Neuronal stem cell (in vitro differentiated cells): ENCODE results near the gene GABRG3.

Experiments
- DNase-seq: peaks from one replicate; pipeline ENCODE4 v3.0.0-alpha.2; 2013; ENCODE audit warnings: low spot score
- H2AFZ ChIP-seq: one replicate; pipeline ENCODE4 v1.6.1; 2013; ENCODE audit warnings: mild to moderate bottlenecking, low read length, inconsistent platforms
- H2AK5ac ChIP-seq: 2 replicates; pipeline ENCODE4 v1.6.1; 2013; ENCODE audit warnings: low read depth, mild to moderate bottlenecking, inconsistent platforms, low read length, moderate library complexity, mixed read lengths
- H2BK120ac ChIP-seq: 2 replicates; pipeline ENCODE4 v1.6.1; 2013; ENCODE audit warnings: low read depth, mild to moderate bottlenecking, inconsistent platforms, low read length, moderate library complexity, mixed read lengths
- H2BK12ac ChIP-seq: one replicate; pipeline ENCODE4 v1.6.1; 2013; ENCODE audit warnings: low read length, inconsistent platforms
- H2BK15ac ChIP-seq: 2 replicates; pipeline ENCODE4 v1.6.1; 2013; ENCODE audit warnings: mild to moderate bottlenecking, low read length, inconsistent platforms, mixed read lengths
- H2BK5ac ChIP-seq: one replicate; pipeline ENCODE4 v1.6.1; 2013; ENCODE audit warnings: inconsistent platforms, mild to moderate bottlenecking, low read length, moderate library complexity
- H3K14ac ChIP-seq: one replicate; pipeline ENCODE4 v1.6.1; 2013; ENCODE audit warnings: low read length, inconsistent platforms
- H3K18ac ChIP-seq: 2 replicates; pipeline ENCODE4 v1.6.1; 2013; ENCODE audit warnings: low read length, inconsistent platforms
- H3K23ac ChIP-seq: 2 replicates; pipeline ENCODE4 v1.6.1; 2013; ENCODE audit warnings: low read depth, mild to moderate bottlenecking, mixed read lengths, low read length, inconsistent platforms; ENCODE audit not compliant: poor library complexity
- H3K27ac ChIP-seq: replicated peaks from 3 replicates; pipeline ENCODE4 v1.5.1; 2013; ENCODE audit warnings: low read length, inconsistent platforms
- H3K27me3 ChIP-seq, 3 experiments: 2 replicates each; pipeline ENCODE4 v1.6.1; 2013; ENCODE audit warnings: low read length in 3 of 3, mild to moderate bottlenecking in 2 of 3, inconsistent platforms in 1 of 3, low read depth in 1 of 3, mixed read lengths in 1 of 3, moderate library complexity in 1 of 3; ENCODE audit not compliant: control insufficient read depth in 3 of 3, insufficient read depth in 3 of 3
- H3K36me3 ChIP-seq, 2 donors: replicated peaks in 1 of 2; 2 replicates each; pipeline ENCODE4 v1.6.1; 2013; ENCODE audit warnings: low read length in 2 of 2; ENCODE audit not compliant: control insufficient read depth in 2 of 2, insufficient read depth in 2 of 2
- H3K4ac ChIP-seq: 2 replicates; pipeline ENCODE4 v1.6.1; 2013; ENCODE audit warnings: inconsistent platforms, mild to moderate bottlenecking, low read length, moderate library complexity
- H3K4me1 ChIP-seq, 2 donors: 1 replicate in 1 of 2; 2 replicates in 1 of 2; pipeline ENCODE4 v1.6.1; 2013; ENCODE audit warnings: low read length in 2 of 2, low read depth in 1 of 2; ENCODE audit not compliant: control insufficient read depth in 2 of 2, insufficient read depth in 1 of 2
- H3K4me2 ChIP-seq: one replicate; pipeline ENCODE4 v1.6.1; 2013; ENCODE audit warnings: mild to moderate bottlenecking, low read length, inconsistent platforms; ENCODE audit not compliant: insufficient read depth, poor library complexity, severe bottlenecking
- H3K4me3 ChIP-seq, 2 donors: 2 replicates each; pipeline ENCODE4 v1.5.1; 2013; ENCODE audit warnings: low read length in 2 of 2, mild to moderate bottlenecking in 2 of 2, inconsistent platforms in 1 of 2, moderate library complexity in 1 of 2
- H3K79me1 ChIP-seq: one replicate; pipeline ENCODE4 v1.6.1; 2013; ENCODE audit warnings: low read depth, mild to moderate bottlenecking, inconsistent platforms, low read length, moderate library complexity
- H3K9ac ChIP-seq: one replicate; pipeline ENCODE4 v1.6.1; 2013; ENCODE audit warnings: mild to moderate bottlenecking, low read depth, low read length, inconsistent platforms; ENCODE audit not compliant: poor library complexity
- H3K9me3 ChIP-seq, 2 donors: replicated peaks in 1 of 2; 2 replicates each; pipeline versions ENCODE3 to v1.6.1; 2013; ENCODE audit warnings: low read length in 2 of 2, mild to moderate bottlenecking in 2 of 2, inconsistent platforms in 1 of 2, low read depth in 1 of 2, mixed read lengths in 1 of 2, moderate library complexity in 1 of 2; ENCODE audit not compliant: control insufficient read depth in 2 of 2, insufficient read depth in 1 of 2
- H4K8ac ChIP-seq: one replicate; pipeline ENCODE4 v1.6.1; 2013; ENCODE audit warnings: low read depth, mild to moderate bottlenecking, inconsistent platforms, low read length, moderate library complexity
- H4K91ac ChIP-seq: one replicate; pipeline ENCODE4 v1.6.1; 2013; ENCODE audit warnings: low read length, low read depth, mild to moderate bottlenecking, inconsistent platforms; ENCODE audit not compliant: poor library complexity
- WGBS, 2 donors: extraction: QIAGEN DNeasy Blood & Tissue Kit; methylation state at CpG; one replicate each; pipeline ENCODE4 v1.1.7; 2013; ENCODE audit warnings: missing lambda C conversion rate in 2 of 2, mixed read lengths in 1 of 2; ENCODE audit not compliant: insufficient read length in 2 of 2, insufficient replicate concordance in 1 of 2; ENCODE audit errors: extremely low coverage in 2 of 2; 5-methylcytosine and 5-hydroxymethylcytosine counted together

Gene GABRG3

DNA sequence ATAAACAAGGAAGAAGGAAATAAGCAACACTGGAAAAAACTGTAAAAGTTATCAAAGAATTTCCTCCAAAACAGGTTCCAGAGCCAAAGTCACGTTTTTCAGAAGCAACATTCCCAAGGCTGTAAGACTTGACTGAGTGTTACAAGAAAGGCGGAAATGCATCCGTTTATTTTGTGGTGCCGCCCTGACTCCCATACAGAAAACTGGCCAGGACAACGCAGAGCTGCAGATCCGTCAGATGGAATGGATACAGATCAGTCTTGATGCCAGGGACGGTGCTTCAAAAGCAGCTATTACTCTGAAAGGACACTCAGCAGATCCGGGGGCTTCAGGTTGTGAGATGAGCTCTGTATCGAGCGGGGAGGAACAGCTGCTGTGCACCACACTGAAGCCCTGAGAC is 83.4 kb downstream of the GABRG3 start:
- no peak overlapping the region for H4K91ac ChIP-seq
- no peak overlapping the region for H2AK5ac ChIP-seq
- DNase-seq = no peak
- no peak overlapping the region for H3K4me3 ChIP-seq
- no peak overlapping the region for H3K9ac ChIP-seq
- no peak overlapping the region for H3K27ac ChIP-seq
- H3K79me1 ChIP-seq = no peaks in the 10 kb centered on the region
- WGBS, 2 donors = no CpG with 5 or more reads among the region's 10 CpGs
- peaks cover 0 to 2% of the 10 kb centered on the region in 2 donors for H3K9me3 ChIP-seq
- no peaks in the 10 kb centered on the region for H3K36me3 ChIP-seq
- no peak overlapping the region for H3K14ac ChIP-seq
- H2BK12ac ChIP-seq = no peak overlapping the region
- no peak overlapping the region for H3K23ac ChIP-seq
- no peak overlapping the region for H2AFZ ChIP-seq
- no peak overlapping the region for H2BK15ac ChIP-seq
- H3K4me1 ChIP-seq = peaks cover 0 to 2% of the 10 kb centered on the region in 2 donors
- H3K27me3 ChIP-seq = no peaks in the 10 kb centered on the region
- H3K4ac ChIP-seq = no peak overlapping the region
- H3K18ac ChIP-seq = peak overlapping the region; percentile 11
- no peak overlapping the region for H2BK120ac ChIP-seq
- no peak overlapping the region for H2BK5ac ChIP-seq
- H4K8ac ChIP-seq = no peak overlapping the region
- no peak overlapping the region for H3K4me2 ChIP-seq

GRCh38 chr15:27057904-27058645 is 87.1 kb downstream of the GABRG3 start:
- H3K4me1 ChIP-seq = no peaks in the 10 kb centered on the region
- H2BK15ac ChIP-seq = no peak overlapping the region
- H3K27me3 ChIP-seq = no peaks in the 10 kb centered on the region
- no peak overlapping the region for H3K4ac ChIP-seq
- no CpG with 5 or more reads among the region's 14 CpGs for WGBS, 2 donors
- DNase-seq = no peak
- H2AK5ac ChIP-seq = no peak overlapping the region
- no peak overlapping the region for H3K9ac ChIP-seq
- no peak overlapping the region for H2BK5ac ChIP-seq
- H3K4me2 ChIP-seq = no peak overlapping the region
- H3K27ac ChIP-seq = no peak overlapping the region
- H3K9me3 ChIP-seq = no peaks in the 10 kb centered on the region
- no peak overlapping the region for H3K23ac ChIP-seq
- no peak overlapping the region for H3K4me3 ChIP-seq
- no peak overlapping the region for H2AFZ ChIP-seq
- H2BK120ac ChIP-seq = no peak overlapping the region
- H3K18ac ChIP-seq = no peak overlapping the region
- H3K14ac ChIP-seq = no peak overlapping the region
- no peak overlapping the region for H4K8ac ChIP-seq
- no peaks in the 10 kb centered on the region for H3K79me1 ChIP-seq
- H3K36me3 ChIP-seq = no peaks in the 10 kb centered on the region
- H2BK12ac ChIP-seq = no peak overlapping the region
- no peak overlapping the region for H4K91ac ChIP-seq

- Histone ChIP-seq H4K8ac (no peak overlapping the region), H3K36me3 (no peaks in the 10 kb centered on the region), H4K91ac (no peak overlapping the region), H3K23ac (no peak overlapping the region), H3K9ac (no peak overlapping the region), H2BK120ac (no peak overlapping the region), H3K4ac (no peak overlapping the region), H3K79me1 (no peaks in the 10 kb centered on the region), H3K4me2 (no peak overlapping the region), H2AFZ (no peak overlapping the region), H2BK5ac (no peak overlapping the region), H3K27ac (no peak overlapping the region), H2BK12ac (no peak overlapping the region), H3K14ac (no peak overlapping the region), H3K27me3 (no peaks in the 10 kb centered on the region), H2BK15ac (no peak overlapping the region), H3K9me3 (no peaks in the 10 kb centered on the region), H3K4me1 (no peaks in the 10 kb centered on the region), H3K4me3 (no peak overlapping the region), H2AK5ac (no peak overlapping the region), H3K18ac (no peak overlapping the region)
- no CpG with 5 or more reads among the region's 2 CpGs for WGBS, 2 donors
- DNase-seq = no peak
Measured at GRCh38 chr15:27058939-27059338, 88.0 kb downstream of the GABRG3 start.

DNA sequence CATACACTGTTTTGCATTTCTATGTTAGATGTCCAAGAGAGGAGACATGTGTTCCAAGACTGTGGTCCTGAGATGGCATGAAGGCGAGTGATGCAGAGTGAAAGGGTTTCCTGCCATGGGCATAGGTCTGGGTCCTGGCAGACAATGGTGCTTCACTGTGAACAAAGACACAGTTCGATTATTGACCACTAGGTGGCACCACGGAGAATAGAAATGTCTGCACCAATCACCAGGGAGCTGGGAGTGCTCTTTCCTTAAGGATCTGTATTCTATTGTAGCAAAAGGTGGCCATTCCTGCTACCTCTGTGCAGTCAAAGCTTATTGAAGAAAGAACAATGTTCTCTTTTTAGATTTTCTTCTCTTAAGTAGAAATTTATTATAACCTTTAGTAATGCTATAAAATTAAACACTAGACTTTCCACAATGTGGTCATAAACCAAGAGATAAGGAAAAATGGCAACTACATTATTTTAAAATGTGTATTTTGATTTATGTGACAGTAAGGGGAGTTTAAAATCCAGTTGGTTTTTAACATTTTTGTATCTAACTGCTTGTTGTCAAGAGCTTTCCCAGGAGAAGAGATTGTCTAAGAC is 88.7 kb downstream of the GABRG3 start:
- Histone ChIP-seq H3K4me1 (no peaks in the 10 kb centered on the region), H4K91ac (no peak overlapping the region), H3K14ac (no peak overlapping the region), H2AFZ (no peak overlapping the region), H2AK5ac (no peak overlapping the region), H3K4me3 (no peak overlapping the region), H3K36me3 (no peaks in the 10 kb centered on the region), H3K23ac (no peak overlapping the region), H3K9ac (no peak overlapping the region), H3K18ac (no peak overlapping the region), H3K4ac (no peak overlapping the region), H3K27ac (no peak overlapping the region), H3K4me2 (no peak overlapping the region), H3K79me1 (no peaks in the 10 kb centered on the region), H3K27me3 (no peaks in the 10 kb centered on the region), H4K8ac (no peak overlapping the region), H2BK5ac (no peak overlapping the region), H2BK120ac (no peak overlapping the region), H2BK15ac (no peak overlapping the region), H3K9me3 (no peaks in the 10 kb centered on the region), H2BK12ac (no peak overlapping the region)
- no CpG with 5 or more reads among the region's 3 CpGs for WGBS, 2 donors
- peak; percentile 38 for DNase-seq
